Stomach (tissue), 4 donors: Measurements from ENCODE around the gene DUSP19.
"Not testable (repeated sequence)": the region's sequence is repeated elsewhere in the genome, so short reads cannot be mapped to it uniquely, and the experiment has no call there.

Experiments used
- CTCF ChIP-seq, 7 experiments: fragments of 450-650 bp in 4 of 7; fragments of 200-600 bp in 3 of 7; sonication (generic) in 3 of 7; IDR thresholded peaks; one replicate each; pipeline ENCODE4 v1.5.1; 2016 to 2019; ENCODE audit warnings: antibody characterized with exemption in 7 of 7, control low read depth in 2 of 7, mild to moderate bottlenecking in 1 of 7
- EP300 ChIP-seq: sonication (generic); formaldehyde crosslinking; IDR thresholded peaks from one replicate; pipeline ENCODE4 v1.6.1; 2017; ENCODE audit warnings: antibody characterized with exemption
- POLR2A ChIP-seq, 4 donors: fragments of 450-650 bp; IDR thresholded peaks; one replicate each; pipeline ENCODE4 v1.6.1; 2016; ENCODE audit warnings: antibody characterized with exemption in 4 of 4, control low read depth in 2 of 4, mild to moderate bottlenecking in 1 of 4, moderate library complexity in 1 of 4
- POLR2AphosphoS5 ChIP-seq, 3 donors: sonication (generic); formaldehyde crosslinking; IDR thresholded peaks; one replicate each; pipeline ENCODE4 v1.6.1; 2016; ENCODE audit warnings: antibody characterized with exemption in 3 of 3

GRCh38 chr2:183043580-183043979 lies 35.0 kb upstream of the DUSP19 start:
- not testable (repeated sequence) for TF ChIP-seq POLR2A (IDR thresholded peaks at IDR 0.05); CTCF (IDR thresholded peaks at IDR 0.05); EP300; POLR2AphosphoS5 (IDR thresholded peaks at IDR 0.05)
